Stromal cell of bone marrow (primary cell): ENCODE measurements around the gene WDR27.
"Not testable (repeated sequence)": the region's sequence is repeated elsewhere in the genome, so short reads cannot be mapped to it uniquely, and the experiment has no call there.

Experiments
- DNase-seq: peaks from one replicate; pipeline ENCODE4 v3.0.0-alpha.2; 2012; ENCODE audit warnings: low read depth

WDR27 gene

DNA sequence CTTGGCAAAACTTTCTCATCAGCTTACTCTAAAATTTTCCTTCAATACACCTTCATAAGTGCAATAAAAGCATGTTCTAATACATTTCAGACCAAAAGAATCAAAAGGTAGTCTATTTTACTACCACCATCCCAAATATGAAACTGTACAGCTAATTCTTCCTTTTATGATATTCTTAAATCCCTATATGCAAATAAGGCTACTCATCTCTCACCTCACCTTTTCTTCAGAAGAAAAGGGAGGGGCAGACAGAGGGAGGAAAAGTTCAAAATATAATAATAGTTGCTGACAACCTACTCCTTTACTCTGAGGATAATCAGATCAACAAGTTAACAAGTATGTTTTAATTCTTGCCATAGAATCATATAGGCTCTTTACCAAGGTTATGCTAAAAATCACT lies 7.5 kb upstream of the WDR27 start:
- DNase-seq, result no peak

GRCh38 chr6:169707772-169708171 lies 5.9 kb upstream of the WDR27 start:
- no peak for DNase-seq

- no peak for DNase-seq
Measured at GRCh38 chr6:169702840-169703246, 1.0 kb upstream of the WDR27 start.

DNA sequence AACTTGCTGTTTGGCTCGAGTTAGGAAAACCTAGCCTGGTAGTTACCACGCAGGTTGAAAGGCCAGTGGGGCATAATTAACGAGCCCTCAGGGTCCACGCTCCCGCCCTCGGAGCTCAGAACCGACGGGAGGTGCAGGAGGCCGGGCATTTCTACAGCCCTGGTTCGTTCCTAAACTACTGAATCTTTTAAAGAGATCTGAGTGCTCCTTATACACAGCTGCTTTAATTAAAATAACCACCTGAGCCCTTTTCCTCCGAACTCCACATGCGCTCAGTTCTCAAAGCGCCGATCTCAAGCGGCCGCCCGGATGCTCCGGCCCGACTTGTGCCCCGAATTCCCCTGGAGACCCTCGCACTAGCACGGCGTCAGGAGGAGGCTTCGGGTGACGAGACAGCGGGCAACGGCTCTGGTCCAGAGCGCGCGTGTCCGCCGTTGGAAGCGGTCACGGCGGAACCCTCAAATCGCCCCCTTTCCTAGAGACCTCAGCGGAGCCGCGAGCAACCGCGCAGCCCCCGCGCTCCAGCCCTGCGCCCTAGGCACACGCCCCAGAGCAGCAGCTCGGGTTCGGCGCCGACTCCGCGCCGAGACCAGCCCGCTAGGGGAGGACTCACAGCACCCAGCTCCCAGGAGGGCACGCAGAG lies 397 bp downstream of the WDR27 start:
- DNase-seq, result no peak

GRCh38 chr6:169700296-169700695 lies 1.5 kb downstream of the WDR27 start:
- DNase-seq, result no peak

- not testable (repeated sequence) for DNase-seq
Measured at GRCh38 chr6:169697115-169697514, 4.7 kb downstream of the WDR27 start.

GRCh38 chr6:169695131-169695530 lies 6.7 kb downstream of the WDR27 start:
- DNase-seq, result no peak

DNA sequence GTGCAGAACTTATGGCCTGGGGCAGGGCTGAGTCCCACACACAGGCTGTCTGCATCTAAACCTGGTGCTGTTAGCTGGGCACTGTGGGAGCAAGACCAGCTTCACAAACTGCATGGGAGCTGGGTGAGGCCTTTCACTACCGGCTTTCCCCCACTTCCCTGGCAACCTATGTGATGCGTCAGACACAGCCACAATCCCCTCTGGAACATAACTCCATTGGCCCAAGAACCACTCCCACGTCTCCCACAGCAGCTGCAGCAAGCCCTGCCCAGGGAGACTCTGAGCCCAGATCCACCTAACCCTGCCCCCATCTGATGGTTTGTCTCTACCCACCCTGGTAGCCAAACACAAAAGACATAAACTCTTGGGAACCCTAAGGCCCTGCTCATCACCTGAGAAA lies 9.3 kb downstream of the WDR27 start:
- no peak for DNase-seq

DNA sequence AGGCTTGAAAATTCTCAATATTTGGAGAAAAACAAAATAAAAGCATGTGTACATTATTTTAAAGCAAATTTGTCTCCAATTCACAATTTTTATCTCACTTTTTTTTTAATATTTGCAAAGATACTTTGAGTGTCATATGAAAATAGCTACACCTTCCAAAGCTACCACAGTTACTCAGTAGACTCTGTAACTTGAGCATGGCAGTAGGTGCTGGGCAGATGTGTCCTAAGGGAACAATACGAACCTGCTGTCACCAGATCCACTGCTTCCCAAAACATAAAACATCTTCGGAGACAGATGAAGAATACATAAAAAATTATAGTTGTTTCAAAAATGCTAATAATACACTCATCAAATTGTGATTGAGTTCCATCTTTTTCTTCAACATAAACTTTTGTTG lies 10.6 kb downstream of the WDR27 start:
- DNase-seq, result no peak

GRCh38 chr6:169689287-169689686 lies 12.5 kb downstream of the WDR27 start:
- peak; percentile 69 for DNase-seq

DNA sequence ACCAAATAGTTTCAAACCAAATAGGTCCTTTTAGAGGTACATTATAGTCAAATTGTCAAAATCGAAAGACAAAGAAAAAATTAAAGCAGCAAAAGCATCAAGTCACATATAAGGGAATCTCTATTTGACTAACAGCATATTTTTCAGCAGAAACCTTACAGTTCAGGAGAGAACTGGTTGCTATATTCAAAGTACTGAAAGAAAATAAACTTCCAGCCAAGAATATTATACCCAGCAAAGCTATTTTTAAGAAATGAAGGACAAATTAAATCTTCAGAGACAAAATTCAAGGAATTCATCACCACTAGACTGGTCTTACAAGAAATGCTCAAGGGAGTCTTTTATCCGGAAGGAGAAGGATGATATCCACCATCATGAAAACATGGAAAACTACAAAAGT lies 16.0 kb downstream of the WDR27 start:
- no peak for DNase-seq

DNA sequence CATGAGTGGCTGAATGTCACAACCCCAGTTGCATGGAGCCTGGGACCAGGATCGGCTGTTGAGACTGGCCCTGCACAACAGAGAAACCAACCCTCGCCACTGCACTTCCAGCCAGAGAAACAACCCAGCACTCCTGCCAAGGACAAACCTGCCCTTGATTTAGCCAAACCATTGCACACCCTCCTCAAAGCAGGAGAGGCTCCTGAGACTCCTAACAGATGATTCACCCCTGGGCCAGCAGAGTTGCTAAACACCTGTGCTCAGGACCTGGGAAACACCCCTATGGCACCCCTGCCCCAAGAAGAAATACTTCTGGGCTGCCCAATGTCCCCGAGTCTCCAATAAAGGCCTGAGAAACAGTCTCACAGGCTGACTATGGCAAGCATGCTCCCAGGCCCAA lies 17.8 kb downstream of the WDR27 start:
- no peak for DNase-seq

GRCh38 chr6:169678342-169678741 lies 23.5 kb downstream of the WDR27 start:
- DNase-seq, result no peak

DNA sequence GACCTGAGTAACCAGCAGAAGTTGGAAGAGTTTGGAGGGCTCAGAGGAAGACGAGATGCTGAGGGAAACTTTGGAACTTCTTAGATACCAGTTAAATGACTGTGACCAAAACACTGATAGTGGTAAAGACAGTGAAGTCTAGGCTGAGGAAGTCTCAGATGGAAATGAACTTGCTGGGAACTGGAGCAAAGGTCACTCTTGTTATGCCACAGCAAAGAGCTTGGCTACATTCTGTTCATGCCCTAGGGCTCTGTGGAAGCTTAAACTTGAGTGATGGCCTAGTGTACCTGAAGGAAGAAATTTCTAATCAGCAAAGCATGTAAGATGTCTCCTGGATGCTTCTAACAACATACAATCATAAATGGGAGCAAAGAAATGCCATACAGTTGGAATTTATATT lies 24.7 kb downstream of the WDR27 start:
- no peak for DNase-seq

DNA sequence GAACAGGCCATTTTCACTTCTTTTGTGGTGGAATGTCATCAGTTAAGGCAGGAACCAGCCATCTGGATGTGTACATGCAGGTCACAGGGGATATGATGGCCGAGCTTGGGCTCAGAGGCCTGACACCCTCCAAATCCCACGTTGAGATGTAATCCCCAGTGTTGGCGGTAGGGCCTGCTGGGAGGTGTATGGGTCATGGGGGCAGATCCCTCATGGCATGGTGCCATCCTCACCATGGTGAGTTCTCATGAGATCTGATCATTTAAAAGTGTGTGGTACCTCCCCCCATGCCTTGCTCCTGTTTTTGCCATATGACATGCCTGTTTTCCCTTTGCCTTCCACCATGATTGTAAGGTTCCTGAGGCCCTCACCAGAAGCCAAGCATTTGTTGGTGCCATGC lies 26.8 kb downstream of the WDR27 start:
- DNase-seq, result no peak

DNA sequence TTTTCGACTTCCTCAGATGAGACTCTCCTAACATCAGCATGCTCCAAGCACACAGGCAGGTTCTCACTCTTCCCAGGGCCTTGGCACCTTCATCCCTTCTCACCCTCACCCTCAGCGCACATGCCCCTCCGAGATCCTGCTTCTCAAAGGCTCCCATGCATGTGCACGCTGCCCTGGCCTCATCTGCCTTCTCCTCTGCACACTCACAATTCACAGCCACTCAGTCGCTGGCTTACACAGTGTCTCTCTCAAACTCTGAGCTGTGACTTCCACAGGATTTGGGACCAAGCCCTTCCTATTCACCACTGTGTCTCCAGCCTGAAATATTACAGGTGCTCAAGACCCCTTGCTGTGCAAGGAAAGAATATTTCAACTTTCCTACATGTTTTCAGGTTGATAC lies 30.3 kb downstream of the WDR27 start:
- no peak for DNase-seq

DNA sequence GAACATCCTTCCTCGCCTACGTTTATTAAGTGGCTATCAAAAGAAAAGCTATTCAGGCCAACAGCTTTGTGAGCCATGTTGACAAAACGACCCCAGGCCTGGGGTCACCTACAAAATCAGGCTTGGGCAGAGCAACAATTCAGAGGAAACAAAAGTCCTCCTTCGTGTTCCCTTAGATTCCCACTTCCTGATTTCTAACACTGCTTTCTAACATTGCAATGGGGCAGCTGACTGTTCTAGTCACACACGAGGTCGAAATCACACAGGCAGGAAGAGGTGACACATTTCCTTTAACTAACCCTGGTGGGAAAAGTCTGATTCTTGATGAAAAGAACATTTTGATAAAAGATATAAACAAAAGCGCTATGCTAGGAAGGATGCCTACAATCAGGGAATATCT lies 31.9 kb downstream of the WDR27 start:
- no peak for DNase-seq

- DNase-seq, result no peak
Measured at GRCh38 chr6:169669147-169669546, 32.7 kb downstream of the WDR27 start.

DNA sequence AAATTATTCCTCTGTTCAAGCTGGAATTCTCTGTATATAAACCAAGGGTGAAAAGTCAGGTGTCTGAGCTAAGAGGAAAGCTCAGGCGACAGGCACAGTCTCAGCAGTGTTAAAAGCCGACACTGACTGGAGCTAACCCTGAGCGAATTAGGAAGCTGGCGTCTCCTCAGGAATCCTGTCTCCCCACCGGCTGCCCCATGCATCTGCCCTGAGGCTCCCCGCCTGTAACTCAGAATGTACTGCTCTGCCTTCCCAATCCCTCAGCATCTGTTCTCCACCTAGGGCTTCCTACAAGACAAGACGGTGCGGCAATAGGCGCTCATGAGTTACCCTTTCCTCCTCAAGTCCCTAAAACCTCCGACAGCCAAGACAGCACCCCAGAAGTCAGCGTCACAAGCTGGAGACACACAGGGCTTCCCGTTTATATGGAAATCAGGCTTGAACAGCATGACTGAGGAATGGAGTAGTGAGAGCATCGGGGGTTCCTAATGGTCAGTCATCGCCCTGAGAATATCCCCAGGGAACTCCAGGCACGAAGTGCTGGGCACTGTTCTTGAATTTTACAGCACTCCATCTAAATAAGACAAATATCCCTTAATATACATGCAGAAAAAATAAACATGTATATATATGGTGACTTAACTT lies 33.5 kb downstream of the WDR27 start:
- no peak for DNase-seq

GRCh38 chr6:169667716-169668115 lies 34.1 kb downstream of the WDR27 start:
- no peak for DNase-seq

DNA sequence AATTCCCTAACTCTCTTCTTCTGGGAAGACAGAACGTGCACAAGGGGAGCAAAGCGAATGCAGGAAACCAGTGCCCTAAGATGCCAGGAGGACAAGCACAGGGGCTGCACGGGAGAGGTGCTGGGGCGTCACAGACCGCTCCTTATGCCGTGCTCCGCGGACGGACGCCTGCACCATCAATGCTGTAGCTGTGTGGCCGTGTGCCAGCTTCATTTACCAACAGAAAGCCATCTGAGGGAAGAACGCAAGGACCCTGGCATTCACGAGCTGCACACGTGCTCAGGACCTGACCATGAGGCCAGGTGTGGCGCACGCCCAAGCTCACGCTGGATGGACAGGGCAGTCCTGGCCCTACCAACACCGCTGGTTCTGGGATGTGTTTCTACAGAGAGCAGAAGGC lies 35.4 kb downstream of the WDR27 start:
- no peak for DNase-seq

DNA sequence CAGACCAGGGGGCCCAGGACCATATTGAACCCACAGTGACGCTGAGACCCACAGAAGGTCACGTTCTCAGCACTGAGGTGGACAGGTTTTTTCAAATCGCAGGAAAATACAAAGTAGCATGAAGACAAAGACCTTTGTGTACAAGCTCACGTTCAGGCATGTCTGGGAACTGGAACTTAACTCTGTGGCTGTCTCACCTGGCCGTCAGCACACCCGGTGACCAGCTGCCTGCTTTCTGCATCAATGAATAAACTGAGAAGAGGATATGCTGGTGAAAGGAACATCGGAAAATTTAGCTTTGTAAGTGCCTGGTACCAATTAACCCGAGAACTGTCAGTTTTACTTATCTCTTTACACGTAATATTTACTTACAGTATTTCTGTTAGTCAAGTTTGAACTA lies 36.5 kb downstream of the WDR27 start:
- no peak for DNase-seq

GRCh38 chr6:169664227-169664626 lies 37.6 kb downstream of the WDR27 start:
- DNase-seq, result no peak

GRCh38 chr6:169663468-169663867 lies 38.4 kb downstream of the WDR27 start:
- DNase-seq, result no peak
